ENCODE measurements around the gene ITPKB.
A peak's percentile ranks its signal among the peaks of the same experiment; 100 is the strongest.
"Not testable (repeated sequence)": the region's sequence is repeated elsewhere in the genome, so short reads cannot be mapped to it uniquely, and the experiment has no call there.

The ITPKB gene

GRCh38 chr1:226645279-226645976 is 93.7 kb downstream of the ITPKB start:
- H3K27ac Mint-ChIP-seq, result peak overlapping the region; percentile 96
- H3K4me1 Mint-ChIP-seq, result peaks cover 88% of the 10 kb centered on the region
- no peaks in the 10 kb centered on the region for H3K27me3 Mint-ChIP-seq
- ATAC-seq, result no peak
- H3K36me3 Mint-ChIP-seq, result peaks cover 64% of the 10 kb centered on the region
- H3K4me3 Mint-ChIP-seq, result no peak overlapping the region
- H3K9me3 Mint-ChIP-seq, result no peaks in the 10 kb centered on the region

- H3K9me3 Mint-ChIP-seq, result no peaks in the 10 kb centered on the region
- ATAC-seq, result no peak
- H3K27ac Mint-ChIP-seq, result peak overlapping the region; percentile 96
- H3K4me1 Mint-ChIP-seq, result peaks cover 88% of the 10 kb centered on the region
- H3K4me3 Mint-ChIP-seq, result peak overlapping the region; percentile 56
- peaks cover 72% of the 10 kb centered on the region for H3K36me3 Mint-ChIP-seq
- H3K27me3 Mint-ChIP-seq, result no peaks in the 10 kb centered on the region
Measured at GRCh38 chr1:226644541-226645176, 94.4 kb downstream of the ITPKB start.

DNA sequence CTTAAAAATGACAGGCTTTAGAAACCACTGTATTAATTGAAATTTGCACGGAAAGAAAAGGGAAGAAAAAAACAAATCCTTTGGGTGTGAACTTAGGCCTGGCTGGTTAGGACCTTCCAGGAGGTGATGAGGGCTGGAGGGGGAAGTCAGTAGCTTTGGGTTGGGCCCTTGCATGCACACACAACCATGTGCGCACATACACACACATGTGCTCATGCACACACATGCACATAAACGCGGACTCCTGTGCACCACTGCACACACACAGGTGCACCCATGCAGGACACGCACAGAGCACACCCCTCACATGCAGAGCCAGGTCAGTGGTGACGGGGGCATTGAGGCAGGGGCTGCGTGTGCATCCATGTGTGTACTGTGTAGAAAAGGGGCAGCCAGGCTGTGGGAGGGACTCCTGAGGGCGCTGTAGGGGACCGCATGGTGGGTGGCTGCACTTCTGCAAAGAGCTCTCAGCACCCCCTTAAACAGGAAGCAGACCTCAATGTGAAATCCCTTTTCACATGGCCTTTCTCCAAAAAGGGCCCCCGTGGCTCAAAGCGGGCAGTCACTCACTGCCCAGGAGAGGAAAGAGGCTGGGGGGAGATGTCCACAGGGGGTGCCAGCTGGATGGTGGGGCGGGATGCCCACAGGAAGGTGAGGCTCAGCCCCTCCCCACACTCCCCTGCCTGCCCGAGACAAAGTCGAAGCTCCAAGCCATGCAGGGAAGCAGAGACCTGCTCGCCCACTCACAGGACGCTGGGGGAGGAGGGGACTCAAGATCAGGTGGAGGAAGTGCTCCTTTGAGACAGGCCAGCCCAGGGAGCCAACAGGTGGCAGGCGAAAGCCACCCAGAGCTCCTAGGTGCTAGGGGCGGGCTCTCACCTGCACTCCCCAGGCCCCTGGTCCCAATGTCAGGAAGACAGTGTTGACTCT is 95.2 kb downstream of the ITPKB start:
- Mint-ChIP-seq H3K9me3 (no peaks in the 10 kb centered on the region), H3K4me1 (peaks cover 87% of the 10 kb centered on the region), H3K4me3 (peak overlapping the region; percentile 56), H3K27ac (peak overlapping the region; percentile 96), H3K27me3 (no peaks in the 10 kb centered on the region), H3K36me3 (peaks cover 73% of the 10 kb centered on the region)
- ATAC-seq, result peak; percentile 87

- Mint-ChIP-seq H3K27ac (peak overlapping the region; percentile 96), H3K36me3 (peaks cover 71% of the 10 kb centered on the region), H3K27me3 (no peaks in the 10 kb centered on the region), H3K4me1 (peaks cover 82% of the 10 kb centered on the region), H3K4me3 (peak overlapping the region; percentile 14), H3K9me3 (no peaks in the 10 kb centered on the region)
- peak; percentile 80 for ATAC-seq
Measured at GRCh38 chr1:226643177-226643576, 95.9 kb downstream of the ITPKB start.

DNA sequence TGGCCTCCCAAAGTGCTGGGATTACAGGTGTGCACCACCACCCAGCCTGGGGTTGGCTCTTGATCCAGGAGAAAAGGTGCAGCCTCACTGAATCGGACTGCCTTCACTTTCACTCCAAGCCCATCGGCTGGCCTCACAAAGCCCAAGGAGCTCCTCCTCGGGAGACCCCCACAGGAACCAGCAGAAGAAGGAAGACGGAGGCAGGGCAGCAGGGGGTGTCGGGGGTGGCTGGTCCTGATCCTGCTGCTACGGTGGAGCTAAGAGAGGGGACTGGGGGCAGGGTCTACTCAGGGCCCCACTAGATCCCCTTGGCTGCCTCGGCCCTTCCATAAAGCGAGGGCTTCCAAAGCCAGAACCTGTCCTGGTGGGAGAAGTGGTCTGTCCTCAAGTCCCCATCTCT is 96.7 kb downstream of the ITPKB start:
- Mint-ChIP-seq H3K4me3 (no peak overlapping the region), H3K27me3 (no peaks in the 10 kb centered on the region), H3K9me3 (no peaks in the 10 kb centered on the region), H3K27ac (peak overlapping the region; percentile 96), H3K4me1 (peaks cover 83% of the 10 kb centered on the region), H3K36me3 (peaks cover 70% of the 10 kb centered on the region)
- ATAC-seq, result no peak

- no peak for ATAC-seq
- H3K4me3 Mint-ChIP-seq, result no peak overlapping the region
- H3K9me3 Mint-ChIP-seq, result no peaks in the 10 kb centered on the region
- H3K27me3 Mint-ChIP-seq, result no peaks in the 10 kb centered on the region
- peaks cover 70% of the 10 kb centered on the region for H3K36me3 Mint-ChIP-seq
- H3K4me1 Mint-ChIP-seq, result peaks cover 87% of the 10 kb centered on the region
- H3K27ac Mint-ChIP-seq, result peak overlapping the region; percentile 96
Measured at GRCh38 chr1:226641671-226642231, 97.3 kb downstream of the ITPKB start.

DNA sequence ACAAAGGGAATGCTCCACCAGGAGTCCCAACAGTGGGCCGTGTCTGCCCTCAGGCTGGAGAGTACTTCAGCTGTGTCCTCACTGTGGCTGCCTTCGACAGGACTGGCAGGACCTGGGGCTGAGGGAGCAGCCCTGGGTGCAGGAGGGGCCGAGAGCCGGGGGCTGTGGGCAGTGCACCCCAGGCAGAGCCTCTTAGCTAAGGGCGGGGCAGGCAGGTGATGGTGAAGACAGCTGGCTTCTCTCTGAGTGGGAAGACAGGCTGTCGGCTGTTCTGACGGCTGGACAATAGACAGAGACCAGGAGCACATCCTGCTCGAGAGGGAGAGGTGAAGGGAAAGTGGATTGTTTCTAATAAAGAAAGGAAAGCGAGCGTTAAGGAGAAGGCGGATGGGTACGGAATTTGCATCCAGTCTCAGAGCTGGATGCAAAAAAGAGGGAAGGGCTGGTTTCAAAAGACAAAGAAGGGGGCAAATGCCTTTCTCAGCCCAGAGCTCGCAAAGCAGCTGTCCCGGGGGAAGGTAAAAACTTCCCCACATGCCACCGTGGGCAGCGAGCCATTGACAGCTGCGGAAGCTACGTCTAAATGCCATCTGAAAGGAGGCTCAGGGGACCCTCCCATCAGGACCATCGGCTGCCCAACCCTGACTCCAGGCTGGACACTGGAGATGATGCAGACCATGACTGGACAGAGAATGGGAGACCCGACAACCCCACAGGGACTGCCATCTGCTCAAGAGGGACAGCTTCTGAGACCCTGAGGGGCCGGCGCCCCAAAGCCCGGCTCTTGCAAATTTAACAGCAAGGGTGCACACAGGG is 98.6 kb downstream of the ITPKB start:
- Mint-ChIP-seq H3K4me1 (peaks cover 86% of the 10 kb centered on the region), H3K36me3 (peaks cover 67% of the 10 kb centered on the region), H3K9me3 (no peaks in the 10 kb centered on the region), H3K27ac (peak overlapping the region; percentile 96), H3K4me3 (peak overlapping the region; percentile 56), H3K27me3 (no peaks in the 10 kb centered on the region)
- no peak for ATAC-seq

DNA sequence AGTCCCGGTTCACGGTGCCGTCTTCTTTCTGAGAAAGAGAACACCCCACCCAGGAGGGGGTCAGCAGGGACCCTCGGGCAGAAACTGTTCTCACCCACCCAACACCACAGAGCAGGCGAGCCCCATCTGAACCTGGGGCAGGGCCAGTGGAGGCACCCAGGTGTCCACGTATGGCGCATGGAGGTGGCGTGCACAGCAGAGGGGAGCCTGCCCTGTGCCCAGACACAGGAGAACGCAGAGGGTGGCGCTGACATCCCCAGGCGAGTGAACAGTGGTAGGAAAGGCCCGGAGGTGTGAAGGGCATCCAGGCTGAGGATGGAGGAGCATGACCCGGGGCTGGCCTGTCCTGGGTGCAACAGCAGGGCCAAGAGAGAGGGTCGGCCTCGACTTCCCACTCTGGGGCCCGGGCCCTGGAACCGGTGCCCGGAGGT is 99.4 kb downstream of the ITPKB start:
- peaks cover 68% of the 10 kb centered on the region for H3K36me3 Mint-ChIP-seq
- peaks cover 86% of the 10 kb centered on the region for H3K4me1 Mint-ChIP-seq
- no peaks in the 10 kb centered on the region for H3K9me3 Mint-ChIP-seq
- no peaks in the 10 kb centered on the region for H3K27me3 Mint-ChIP-seq
- H3K27ac Mint-ChIP-seq, result peak overlapping the region; percentile 96
- ATAC-seq, result no peak
- no peak overlapping the region for H3K4me3 Mint-ChIP-seq

- peaks cover 86% of the 10 kb centered on the region for H3K4me1 Mint-ChIP-seq
- H3K27ac Mint-ChIP-seq, result peak overlapping the region; percentile 96
- not testable (repeated sequence) for ATAC-seq, H3K4me3 Mint-ChIP-seq, H3K9me3 Mint-ChIP-seq, H3K27me3 Mint-ChIP-seq
- H3K36me3 Mint-ChIP-seq, result peaks cover 73% of the 10 kb centered on the region
Measured at GRCh38 chr1:226639206-226639605, 99.9 kb downstream of the ITPKB start.

GRCh38 chr1:226638608-226639007 is 100.5 kb downstream of the ITPKB start:
- Mint-ChIP-seq H3K9me3 (no peaks in the 10 kb centered on the region), H3K27me3 (no peaks in the 10 kb centered on the region), H3K4me3 (no peak overlapping the region), H3K36me3 (peaks cover 74% of the 10 kb centered on the region), H3K4me1 (peaks cover 86% of the 10 kb centered on the region), H3K27ac (no peak overlapping the region)
- ATAC-seq, result no peak

DNA sequence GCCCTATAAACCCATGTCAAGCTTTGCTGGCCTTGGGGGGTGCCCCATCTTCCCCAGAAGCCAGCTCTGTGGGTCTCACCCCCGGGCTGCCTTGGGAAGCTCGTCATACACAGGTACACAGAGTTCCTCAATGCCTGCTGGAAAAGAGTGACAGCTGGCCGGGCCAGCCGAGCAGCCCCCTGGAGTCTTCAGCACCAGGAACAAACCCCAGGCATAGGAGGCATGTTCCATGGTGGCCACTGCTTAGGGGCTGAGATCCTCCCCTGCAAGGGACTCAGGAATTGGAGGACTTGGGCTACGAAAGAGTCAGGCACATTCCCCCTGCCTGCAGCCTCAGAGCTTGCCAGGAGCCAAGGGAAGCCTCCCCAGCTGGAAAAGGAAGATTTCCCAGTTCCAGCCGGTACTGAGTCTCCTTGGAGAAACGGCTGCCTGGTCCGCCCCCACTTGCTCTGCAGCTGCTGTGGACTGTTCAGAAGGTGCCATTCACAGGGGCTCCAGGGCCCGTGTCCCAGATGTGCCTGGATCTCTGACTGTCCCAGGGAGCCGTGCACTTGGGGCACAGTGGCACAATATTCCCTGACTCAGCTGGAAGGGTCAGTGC is 101.0 kb downstream of the ITPKB start:
- H3K27me3 Mint-ChIP-seq, result no peaks in the 10 kb centered on the region
- H3K4me3 Mint-ChIP-seq, result no peak overlapping the region
- no peaks in the 10 kb centered on the region for H3K9me3 Mint-ChIP-seq
- ATAC-seq, result no peak
- H3K27ac Mint-ChIP-seq, result no peak overlapping the region
- H3K4me1 Mint-ChIP-seq, result peaks cover 86% of the 10 kb centered on the region
- peaks cover 76% of the 10 kb centered on the region for H3K36me3 Mint-ChIP-seq

- no peaks in the 10 kb centered on the region for H3K27me3 Mint-ChIP-seq
Measured at GRCh38 chr1:226637147-226637935, 101.7 kb downstream of the ITPKB start.

GRCh38 chr1:226636847-226637096 is 102.3 kb downstream of the ITPKB start:
- H3K4me1 Mint-ChIP-seq, result peaks cover 86% of the 10 kb centered on the region
- ATAC-seq, result no peak
- H3K9me3 Mint-ChIP-seq, result no peaks in the 10 kb centered on the region
- H3K4me3 Mint-ChIP-seq, result no peak overlapping the region
- no peaks in the 10 kb centered on the region for H3K27me3 Mint-ChIP-seq
- peak overlapping the region; percentile 0 for H3K27ac Mint-ChIP-seq
- peaks cover 82% of the 10 kb centered on the region for H3K36me3 Mint-ChIP-seq

More at GRCh38 chr1:226637147-226637935, 101.7 kb downstream of the ITPKB start:
- no peak for ATAC-seq
- H3K4me1 Mint-ChIP-seq, result peaks cover 86% of the 10 kb centered on the region
- H3K9me3 Mint-ChIP-seq, result no peaks in the 10 kb centered on the region
- H3K4me3 Mint-ChIP-seq, result no peak overlapping the region
- peak overlapping the region; percentile 0 for H3K27ac Mint-ChIP-seq
- H3K36me3 Mint-ChIP-seq, result peaks cover 82% of the 10 kb centered on the region

All from stimulated activated memory B cell treated with anti-CD40 and anti-IgM and Interleukin-4, amounts not matched to agents 10 μg/mL and 1 μg/mL and 100 μg/mL, for 72 hours (primary cell).